T-helper 1 cell treated with Interleukin-12 subunit alpha and Interleukin-12 subunit beta and Interleukin-4 antibody, amounts not matched to agents 30 ng/mL and 1 ng/mL, for 36 hours (primary cell): Measurements from ENCODE around the gene MEX3D. TPM values are rescaled to one million over a fixed set of nuclear protein-coding genes. Genes with fewer than 3 reads are reported as not detected.

Experiments
- intact Hi-C: fragments of 100-400 bp; cut with micrococcal nuclease; formaldehyde crosslinking; loops from one replicate; pipeline ENCODE4 v1.15.1; 2024
- total RNA-seq: library from RNA; stranded (reverse); gene quantifications from 2 replicates; pipeline ENCODE4 v1.2.3, GENCODE V29; 2022

Gene MEX3D
- total RNA-seq, 1 donor from 2014 or later, result 8.3 TPM

GRCh38 chr19:1505991-1506881, 61.9 kb downstream of the MEX3D start:
- intact Hi-C loops, result no loop called here

- intact Hi-C loops, result no loop called here
These were observed 63.1 kb downstream of the MEX3D start for GRCh38 chr19:1505012-1505411.

Other genes with a start within 250 kb of the MEX3D start
- 104 and 109 TPM in 2 replicates for gene NDUFS7, start 184.4 kb downstream of the MEX3D start, total RNA-seq
- gene GAMT, start 166.8 kb downstream of the MEX3D start, total RNA-seq, result 13.5 and 18.8 TPM in 2 replicates
- 211 and 223 TPM in 2 replicates for gene DAZAP1, start 160.7 kb downstream of the MEX3D start, total RNA-seq
- 1,137 and 1,164 TPM in 2 replicates for gene RPS15, start 129.9 kb downstream of the MEX3D start, total RNA-seq
- 0.15 and 0.29 TPM in 2 replicates for gene APC2, start 118.2 kb downstream of the MEX3D start, total RNA-seq
- 43.1 and 45.2 TPM in 2 replicates for gene C19orf25, start 89.1 kb downstream of the MEX3D start, total RNA-seq
- 1.0 and 1.5 TPM in 2 replicates for gene PCSK4, start 78.0 kb downstream of the MEX3D start, total RNA-seq
- gene REEP6, start 77.1 kb downstream of the MEX3D start, total RNA-seq, result 1.0 and 1.7 TPM in 2 replicates
- 2.5 and 3.2 TPM in 2 replicates for gene ADAMTSL5, start 55.3 kb downstream of the MEX3D start, total RNA-seq
- not detected in 2 replicates for gene PLK5, start 44.2 kb downstream of the MEX3D start, total RNA-seq
- 90.7 and 93.2 TPM in 2 replicates for gene MBD3, start 24.5 kb upstream of the MEX3D start, total RNA-seq
- 167 and 185 TPM in 2 replicates for gene UQCR11, start 37.1 kb upstream of the MEX3D start, total RNA-seq
- 73.7 and 73.8 TPM in 2 replicates for gene TCF3, start 84.3 kb upstream of the MEX3D start, total RNA-seq
- not detected in 2 replicates for gene ONECUT3, start 185.2 kb upstream of the MEX3D start, total RNA-seq
- gene ATP8B3, start 244.0 kb upstream of the MEX3D start, total RNA-seq, result 14.2 and 14.9 TPM in 2 replicates